DMS53 (cell line): ENCODE data around the gene WNT2.

Experiments used
- DNase-seq: peaks from one replicate; lab custom pipeline; 2025; lab: John Stamatoyannopoulos, UW

WNT2 gene

GRCh38 chr7:117322741-117323304 is at the start of gene WNT2:
TSS of gene WNT2 (minus strand) at chr7:117323058. CDS start at chr7:117322989, 69 bp downstream.
- peak; percentile 60 for DNase-seq

DNA sequence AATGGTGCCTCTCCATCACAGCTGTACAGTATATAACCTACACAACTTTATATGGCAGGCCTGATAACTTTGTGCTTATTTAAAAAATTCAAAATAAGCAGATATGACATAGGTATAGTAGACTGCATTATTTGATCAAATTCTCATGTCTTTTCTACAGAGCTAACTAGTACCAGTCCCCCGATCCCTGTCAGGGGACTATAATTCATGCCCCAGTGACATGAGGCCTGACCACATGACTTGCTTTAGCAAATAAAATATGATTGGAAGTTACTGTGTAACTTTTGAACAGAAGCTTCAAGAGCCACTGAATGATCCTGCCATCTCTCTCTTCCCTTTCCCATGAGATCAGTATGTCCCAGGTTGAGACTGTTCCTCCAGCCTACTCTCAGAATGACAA is 49.2 kb upstream of the WNT2 start:
- DNase-seq: peak; percentile 8

- DNase-seq: no peak
These were observed 41.7 kb upstream of the WNT2 start for GRCh38 chr7:117364339-117365080.

GRCh38 chr7:117362294-117362888 is 39.5 kb upstream of the WNT2 start:
- DNase-seq: no peak

DNA sequence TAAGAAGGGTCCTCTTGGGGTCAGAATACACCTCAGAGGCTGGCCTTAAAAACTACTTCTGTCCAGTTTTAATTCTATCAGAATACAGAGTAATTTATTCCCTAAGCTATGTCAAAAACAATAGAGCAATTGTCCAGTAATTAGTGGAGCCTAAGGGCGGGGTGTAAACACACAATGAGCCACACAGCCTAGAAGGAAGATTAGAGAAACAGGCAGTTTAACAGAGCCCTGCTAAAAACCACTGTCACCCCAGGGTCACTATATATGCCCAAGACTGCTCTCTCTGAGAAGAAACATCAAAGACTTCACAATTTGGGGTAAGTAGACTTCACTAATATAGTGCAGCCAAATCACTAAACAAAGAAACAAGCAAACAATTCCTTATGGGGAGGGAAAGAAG is 27.2 kb upstream of the WNT2 start:
- DNase-seq: no peak

DNA sequence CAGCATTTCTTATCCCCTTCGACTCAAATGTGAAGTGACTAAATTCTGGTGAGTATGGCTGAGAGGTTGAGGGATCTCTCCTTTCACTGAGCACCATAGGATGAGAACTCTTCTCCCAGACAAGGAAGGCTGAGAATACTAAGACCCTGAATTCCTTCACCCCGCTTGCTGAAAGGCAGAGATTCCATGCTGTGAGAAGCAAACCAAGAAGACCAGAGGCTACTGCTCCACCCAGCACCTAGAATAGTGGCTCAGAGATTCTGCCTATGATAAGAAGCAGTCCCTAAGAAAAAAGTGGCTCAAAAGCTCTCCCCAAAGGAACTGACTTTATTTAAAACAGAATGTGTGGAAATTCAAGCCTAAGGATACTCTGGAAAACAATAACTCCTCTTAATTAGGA is 26.7 kb upstream of the WNT2 start:
- DNase-seq: no peak

DNA sequence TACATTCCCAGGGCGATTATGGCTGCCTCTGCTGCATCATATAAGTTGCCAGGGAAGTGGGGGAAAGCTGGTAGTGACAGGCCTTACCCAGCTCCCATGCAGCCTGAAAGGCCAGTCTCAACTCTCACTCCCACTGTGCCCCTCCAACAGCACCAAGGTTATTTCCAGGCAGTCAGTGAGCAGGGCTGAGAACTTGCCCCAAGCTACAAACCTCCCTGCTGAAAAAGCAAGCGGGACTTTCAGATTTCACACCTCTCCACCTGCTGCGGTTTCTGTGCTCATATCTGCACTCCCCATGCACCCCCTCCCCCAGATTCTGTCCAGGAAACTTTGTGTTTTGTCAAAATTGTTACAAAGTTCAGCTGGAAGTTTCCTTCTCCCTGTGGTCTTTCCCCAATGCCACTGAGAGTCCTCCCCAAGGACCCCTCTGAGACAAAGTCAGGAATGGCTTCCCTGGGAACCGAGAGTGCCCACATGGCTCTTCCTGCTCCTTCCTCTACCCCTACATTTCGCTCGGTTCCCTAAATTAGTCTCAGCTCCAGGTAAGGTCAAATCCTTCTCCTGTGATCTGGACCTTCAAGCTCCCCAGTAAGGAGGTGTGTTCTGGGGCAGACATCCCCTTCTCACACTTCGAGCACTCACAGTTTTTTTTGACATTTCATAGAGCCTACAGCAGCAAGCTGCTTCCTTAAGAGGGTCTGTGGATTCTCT is 25.3 kb upstream of the WNT2 start:
- DNase-seq: no peak

GRCh38 chr7:117347480-117347879 is 24.6 kb upstream of the WNT2 start:
- no peak for DNase-seq

- DNase-seq: no peak
These were observed 23.3 kb upstream of the WNT2 start for GRCh38 chr7:117346161-117346560.

- no peak for DNase-seq
These were observed 15.2 kb upstream of the WNT2 start for GRCh38 chr7:117338020-117338419.

DNA sequence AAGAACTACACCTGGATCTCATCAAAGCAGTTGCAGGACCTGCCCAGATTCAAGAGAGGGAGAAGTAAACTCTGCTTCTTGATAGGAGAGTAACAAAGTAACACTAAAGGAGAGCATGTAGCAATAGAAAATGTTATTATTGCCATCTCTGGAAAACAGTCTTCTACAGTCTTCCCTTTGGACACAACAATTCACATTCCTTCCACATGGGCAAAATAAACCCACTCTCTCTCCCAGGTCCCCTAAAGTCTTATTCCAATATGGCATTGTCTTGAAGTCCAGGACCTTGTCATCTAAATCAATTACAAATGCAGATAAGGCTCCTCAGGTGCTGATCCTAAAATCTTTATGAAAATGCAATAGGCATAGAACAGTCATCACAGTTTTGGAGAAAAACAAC is 10.3 kb upstream of the WNT2 start:
- no peak for DNase-seq

- DNase-seq: no peak
These were observed 9.2 kb upstream of the WNT2 start for GRCh38 chr7:117332031-117332430.

DNA sequence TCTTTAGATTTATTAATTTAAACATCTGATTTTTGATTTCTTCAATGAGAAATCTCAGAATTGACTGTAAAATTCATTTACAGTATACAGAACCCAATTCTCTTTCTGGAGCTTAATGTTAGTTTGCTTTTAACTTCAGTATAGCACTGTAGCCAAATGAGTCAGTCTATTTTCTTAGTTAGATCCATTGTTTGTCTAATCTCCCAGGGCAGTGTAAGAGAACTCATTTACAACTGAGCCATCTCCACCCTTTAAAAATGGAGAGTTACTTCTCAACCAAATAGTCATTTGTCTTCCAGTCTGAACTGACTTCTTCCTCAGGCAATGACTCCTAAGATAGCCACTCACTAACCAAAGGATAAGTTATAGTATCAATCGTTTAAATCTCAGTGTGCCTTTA is 3.0 kb upstream of the WNT2 start:
- no peak for DNase-seq

DNA sequence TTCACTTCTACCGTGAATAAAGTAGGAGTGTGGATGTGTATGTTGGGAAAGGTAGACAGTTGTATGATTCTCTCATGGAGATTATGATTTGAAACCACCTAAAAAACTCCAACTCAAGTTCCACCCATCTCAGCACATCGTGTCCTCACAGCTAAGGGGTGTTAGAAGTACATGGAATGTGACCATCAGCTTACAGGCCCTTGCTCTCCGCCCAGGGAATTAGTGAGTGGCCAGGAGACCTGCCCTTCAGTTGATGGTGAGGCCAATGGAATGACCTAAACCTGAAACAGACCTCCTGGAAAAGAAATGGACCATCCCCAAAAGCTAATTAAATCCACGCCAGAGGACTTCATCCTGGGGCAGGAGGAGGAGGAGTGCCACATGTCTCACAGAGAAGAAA is 2.1 kb upstream of the WNT2 start:
- DNase-seq: no peak

DNA sequence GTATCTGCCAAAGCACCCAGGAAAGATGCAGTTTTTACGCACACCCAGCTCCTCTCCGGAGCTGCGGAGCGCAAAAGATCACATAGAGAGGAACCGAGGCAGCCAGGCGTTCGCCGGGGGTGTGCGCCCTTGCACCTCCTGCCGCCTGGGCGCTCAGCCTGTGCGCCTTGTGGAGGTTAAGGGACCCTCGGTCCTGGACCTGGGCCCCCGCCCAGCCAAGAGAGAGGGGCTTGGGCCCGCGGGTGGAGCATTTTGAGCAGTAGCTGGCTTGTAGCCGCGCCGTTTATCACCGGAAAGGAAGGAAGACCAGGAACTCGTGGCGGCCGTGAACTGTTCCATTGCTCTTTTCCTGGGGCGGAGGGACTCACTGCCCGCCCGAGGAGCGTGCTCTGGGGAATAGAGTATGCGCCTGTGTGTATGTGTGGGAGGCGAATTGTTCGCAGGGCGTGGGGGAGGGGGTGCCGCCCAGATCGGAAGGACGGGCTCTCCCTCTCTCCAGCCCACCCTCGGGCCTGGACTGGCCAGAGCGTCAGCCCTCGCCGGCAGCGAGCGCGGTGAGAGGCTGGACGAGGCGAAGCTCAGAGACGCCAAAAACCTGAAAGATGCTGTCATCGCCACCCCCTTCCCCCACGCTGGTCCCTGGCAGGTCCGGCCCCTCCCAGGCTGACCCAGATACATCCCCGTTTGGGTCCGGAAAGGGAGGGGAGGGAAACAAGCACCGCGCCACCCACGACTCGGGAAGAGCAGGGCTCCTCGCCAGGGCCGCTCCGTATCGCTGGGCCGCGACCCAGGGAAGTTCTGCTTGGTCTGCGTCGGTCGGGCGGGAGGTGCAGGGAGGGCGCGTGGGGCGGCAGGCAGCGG is 1.2 kb upstream of the WNT2 start:
- DNase-seq: peak; percentile 77

- peak; percentile 67 for DNase-seq
These were observed 520 bp upstream of the WNT2 start for GRCh38 chr7:117323305-117323850.

- DNase-seq: no peak
These were observed 2.3 kb downstream of the WNT2 start for GRCh38 chr7:117320523-117320922.

DNA sequence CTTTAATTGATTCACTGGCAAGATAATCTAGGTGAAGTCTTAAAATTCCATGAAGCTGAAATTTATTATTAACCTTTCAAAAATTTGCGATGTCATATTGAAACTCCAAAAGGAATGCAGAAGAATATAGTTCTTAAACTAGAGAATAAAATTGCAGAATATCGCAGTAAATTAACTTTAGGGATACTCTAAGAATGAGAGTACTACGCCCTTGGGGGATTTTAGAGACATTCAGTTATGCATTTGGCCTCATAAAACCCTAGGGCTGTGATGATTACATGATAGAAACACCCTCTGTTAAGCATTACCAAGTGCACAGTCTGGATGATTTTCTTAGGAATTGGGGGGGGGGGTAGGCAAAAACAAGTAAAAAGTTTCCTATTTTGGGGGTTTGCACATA is 3.7 kb downstream of the WNT2 start:
- DNase-seq: no peak

GRCh38 chr7:117313582-117313981 is 9.3 kb downstream of the WNT2 start:
- DNase-seq: no peak

- peak; percentile 25 for DNase-seq
These were observed 10.0 kb downstream of the WNT2 start for GRCh38 chr7:117312593-117313580.
